HG02938 (cell line): Measurements from ENCODE around the gene ENOX2.
"Not testable (repeated sequence)": the region's sequence is repeated elsewhere in the genome, so short reads cannot be mapped to it uniquely, and the experiment has no call there.

Source experiments
- ATAC-seq: cut with Tn5 transposase; IDR thresholded peaks from one replicate; pipeline ENCODE4 v1.9.1; 2021; ENCODE audit warnings: mild to moderate bottlenecking, moderate library complexity; ENCODE audit not compliant: unreplicated experiment

The ENOX2 gene

GRCh38 chrX:130828641-130829040 is 74.4 kb downstream of the ENOX2 start:
- no peak for ATAC-seq

- no peak for ATAC-seq
Observed at GRCh38 chrX:130827648-130828047, 75.4 kb downstream of the ENOX2 start.

- no peak for ATAC-seq
Observed at GRCh38 chrX:130826249-130826648, 76.8 kb downstream of the ENOX2 start.

- ATAC-seq, result no peak
Observed at GRCh38 chrX:130825525-130825924, 77.5 kb downstream of the ENOX2 start.

- ATAC-seq, result not testable (repeated sequence)
Observed at GRCh38 chrX:130819367-130819766, 83.6 kb downstream of the ENOX2 start.

GRCh38 chrX:130813932-130814331 is 89.1 kb downstream of the ENOX2 start:
- not testable (repeated sequence) for ATAC-seq

- ATAC-seq, result no peak
Observed at GRCh38 chrX:130810561-130810960, 92.4 kb downstream of the ENOX2 start.

DNA sequence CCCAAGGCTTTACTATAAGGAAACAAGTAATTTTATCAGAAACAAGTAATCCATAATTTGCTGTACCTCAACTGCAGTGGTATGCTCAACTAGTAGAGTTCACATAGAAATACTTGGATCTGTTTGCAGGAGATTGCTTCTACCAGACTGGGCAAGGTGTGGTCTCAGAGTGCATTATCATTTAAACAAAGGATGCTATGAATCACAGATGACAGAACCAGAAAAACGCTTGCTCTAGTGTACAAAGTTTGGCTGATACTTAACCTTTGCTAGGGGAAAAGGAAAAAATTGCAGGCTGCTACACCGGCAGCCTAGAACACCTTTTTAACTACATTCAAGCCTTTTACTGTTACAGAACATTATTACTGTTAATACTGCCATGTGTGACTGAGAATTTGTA is 97.1 kb downstream of the ENOX2 start:
- no peak for ATAC-seq

DNA sequence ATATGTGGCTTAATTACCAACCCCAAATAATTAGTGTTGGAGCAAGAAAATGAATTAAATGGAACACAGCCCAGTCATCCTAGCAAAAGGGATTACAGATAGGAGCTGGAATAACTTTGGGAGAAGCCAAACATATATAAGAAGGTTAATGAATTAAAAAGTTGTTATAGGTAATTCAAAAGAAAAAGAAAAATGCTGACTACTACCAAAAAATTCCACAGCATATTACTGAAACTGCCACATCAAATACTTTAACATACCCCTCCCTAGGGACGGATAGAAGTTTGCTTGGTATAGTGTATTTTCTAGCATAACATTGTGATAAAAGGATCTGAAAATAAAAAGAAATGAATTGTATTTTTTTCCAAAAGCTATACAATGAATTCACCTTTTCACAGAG is 99.5 kb downstream of the ENOX2 start:
- ATAC-seq, result no peak

- no peak for ATAC-seq
Observed at GRCh38 chrX:130801901-130802300, 101.1 kb downstream of the ENOX2 start.

DNA sequence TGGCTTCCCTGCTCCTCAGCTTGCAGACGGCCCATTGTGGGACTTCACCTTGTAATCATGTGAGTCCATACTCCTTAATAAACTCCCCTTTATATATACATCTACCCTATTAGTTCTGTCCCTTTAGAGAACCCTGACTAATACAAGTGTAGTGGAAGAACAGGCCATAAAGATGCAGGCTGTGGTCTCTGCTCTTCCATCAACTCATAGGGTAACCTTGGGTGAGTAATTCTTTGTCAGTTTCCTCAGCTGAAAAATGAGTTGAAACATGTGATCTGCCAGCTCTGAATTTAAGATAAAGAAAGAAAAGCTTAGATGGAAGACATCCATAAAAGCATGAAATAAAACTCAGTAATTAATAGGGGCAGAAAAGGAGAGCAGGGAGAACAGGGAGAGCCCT is 103.6 kb downstream of the ENOX2 start:
- no peak for ATAC-seq

DNA sequence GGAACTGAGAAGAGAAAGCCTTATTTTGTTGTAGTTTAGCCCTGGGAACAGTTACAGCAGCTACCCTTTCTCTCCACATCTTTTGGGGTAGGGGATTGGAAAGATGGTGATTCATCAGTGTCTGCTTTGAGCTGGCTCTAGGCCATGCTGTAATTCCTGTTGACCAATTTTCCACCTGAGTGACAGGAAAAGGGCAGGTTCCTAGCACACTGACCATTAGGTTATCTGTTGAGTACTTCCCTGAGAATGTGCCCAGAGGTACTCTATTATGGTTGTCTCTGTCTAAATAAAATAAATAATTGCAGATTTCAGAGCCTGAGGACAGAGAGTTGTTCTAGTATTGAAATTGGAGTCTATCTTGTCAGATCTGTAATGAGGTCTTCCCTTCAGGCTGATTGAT is 109.0 kb downstream of the ENOX2 start:
- no peak for ATAC-seq

GRCh38 chrX:130791870-130792269 is 111.1 kb downstream of the ENOX2 start:
- ATAC-seq, result not testable (repeated sequence)

DNA sequence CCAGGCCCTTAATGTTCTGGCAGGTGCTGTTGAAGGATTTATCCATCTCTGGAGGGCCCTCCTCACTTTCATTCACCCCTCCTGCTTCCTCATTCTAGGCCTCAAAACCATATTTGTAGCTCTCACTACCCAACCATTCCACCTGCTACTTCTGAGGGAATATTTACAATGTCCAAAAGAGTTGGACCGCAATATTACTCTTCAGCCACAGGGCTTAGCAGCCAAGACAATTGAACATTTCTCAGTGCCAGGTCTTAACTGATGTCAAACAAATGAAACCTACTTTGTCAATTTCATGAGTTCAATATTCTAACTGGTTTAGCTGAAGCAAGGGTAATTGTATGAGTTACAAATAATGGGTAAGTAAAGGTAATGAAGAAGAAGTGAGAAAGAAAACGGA is 113.2 kb downstream of the ENOX2 start:
- ATAC-seq, result no peak

- no peak for ATAC-seq
Observed at GRCh38 chrX:130788786-130789581, 114.0 kb downstream of the ENOX2 start.

DNA sequence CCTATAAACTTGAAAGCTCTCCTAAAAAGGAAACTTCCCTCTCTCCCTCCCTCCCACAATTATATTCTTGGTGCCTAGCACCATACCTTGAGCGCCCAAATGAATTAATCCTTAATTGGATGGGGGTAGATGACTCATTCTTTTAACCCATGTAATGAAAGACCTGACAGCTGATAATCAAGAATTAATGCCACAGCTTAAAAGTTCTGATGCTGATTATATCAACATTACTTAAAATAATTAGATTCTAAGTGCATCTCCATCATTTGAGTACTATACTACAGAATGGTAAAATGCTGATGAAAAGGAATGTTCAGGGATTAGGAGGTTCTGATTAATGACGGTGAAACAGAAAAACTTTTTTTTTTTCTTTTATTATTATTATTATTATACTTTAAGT is 117.0 kb downstream of the ENOX2 start:
- ATAC-seq, result no peak

DNA sequence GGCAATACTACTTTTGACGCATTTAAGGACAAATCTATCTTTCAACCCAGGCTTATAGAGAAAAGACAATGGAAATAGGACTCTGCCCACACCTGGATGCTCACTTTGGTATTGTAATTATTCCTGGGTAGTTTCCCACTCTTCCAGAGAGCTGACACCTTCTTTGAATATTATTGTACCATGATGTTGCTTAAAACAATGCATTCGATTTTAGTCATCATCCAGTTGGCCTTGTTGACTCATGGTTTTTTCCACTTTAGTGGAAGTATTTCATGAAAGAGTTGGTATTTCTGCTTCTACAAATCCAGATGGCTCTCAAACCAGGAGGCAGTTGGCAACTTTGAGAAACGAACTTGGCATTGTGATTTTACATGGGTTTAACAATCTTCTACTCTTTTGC is 124.2 kb downstream of the ENOX2 start:
- no peak for ATAC-seq

DNA sequence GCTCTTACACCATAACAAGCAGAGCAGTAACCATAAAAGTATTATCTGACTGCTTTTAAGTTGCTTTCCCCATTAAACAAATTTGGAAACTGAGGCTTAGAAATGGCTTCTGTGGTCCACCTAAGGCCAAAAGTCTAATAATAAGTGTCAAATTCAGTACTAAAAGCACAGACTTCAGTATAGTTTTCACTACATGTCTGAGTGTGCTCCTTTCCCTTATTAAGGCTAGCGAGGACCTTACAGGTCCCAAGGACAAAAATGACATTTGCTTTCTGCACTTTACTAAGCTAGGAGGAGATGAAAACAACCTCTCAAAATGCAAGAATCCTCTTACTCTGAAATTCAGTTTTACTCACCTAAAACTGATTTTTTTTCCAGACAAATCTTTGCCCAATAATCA is 127.2 kb downstream of the ENOX2 start:
- no peak for ATAC-seq

GRCh38 chrX:130772776-130773143 is 130.2 kb downstream of the ENOX2 start:
- no peak for ATAC-seq

DNA sequence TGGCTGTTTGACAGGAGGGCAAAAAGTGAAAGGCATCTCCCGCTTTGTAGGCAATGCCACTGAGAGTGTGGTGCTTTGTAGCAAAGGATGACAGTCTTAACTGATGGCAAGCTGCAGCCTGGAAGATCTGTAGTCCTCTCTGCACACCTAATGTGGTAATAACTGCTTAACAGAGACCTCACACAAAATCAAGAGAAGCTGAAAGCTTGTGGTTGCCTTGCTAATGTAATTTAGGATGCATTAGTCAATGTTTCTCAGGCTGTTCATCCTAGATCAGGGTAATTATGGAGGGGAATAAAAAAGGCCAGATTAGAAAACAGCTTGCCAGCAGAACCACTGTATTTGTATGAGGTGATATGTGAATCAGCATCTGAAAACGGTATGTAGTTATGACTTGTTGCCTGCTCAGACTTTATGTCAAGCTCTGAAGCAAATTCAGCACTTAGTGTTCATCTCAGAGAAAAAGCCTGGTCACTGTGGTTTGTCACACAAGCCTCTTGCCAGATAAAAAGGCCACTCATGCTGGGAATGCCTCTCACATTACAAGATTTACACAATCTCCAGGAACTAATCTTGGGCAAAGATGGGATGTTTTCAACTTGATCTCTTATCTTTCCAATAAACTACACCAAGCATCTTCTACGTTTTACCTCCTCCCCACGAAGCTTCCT is 130.8 kb downstream of the ENOX2 start:
- no peak for ATAC-seq

- no peak for ATAC-seq
Observed at GRCh38 chrX:130771648-130772047, 131.4 kb downstream of the ENOX2 start.

GRCh38 chrX:130771230-130771629 is 131.8 kb downstream of the ENOX2 start:
- no peak for ATAC-seq

GRCh38 chrX:130770615-130771014 is 132.4 kb downstream of the ENOX2 start:
- no peak for ATAC-seq
